Activated gamma-delta T cell (primary cell): Measurements from ENCODE around the gene HHEX.
A peak's percentile ranks its signal among the peaks of the same experiment; 100 is the strongest.

Experiments
- DNase-seq: peaks from one replicate; lab custom pipeline; 2025; lab: John Stamatoyannopoulos, UW

The HHEX gene

DNA sequence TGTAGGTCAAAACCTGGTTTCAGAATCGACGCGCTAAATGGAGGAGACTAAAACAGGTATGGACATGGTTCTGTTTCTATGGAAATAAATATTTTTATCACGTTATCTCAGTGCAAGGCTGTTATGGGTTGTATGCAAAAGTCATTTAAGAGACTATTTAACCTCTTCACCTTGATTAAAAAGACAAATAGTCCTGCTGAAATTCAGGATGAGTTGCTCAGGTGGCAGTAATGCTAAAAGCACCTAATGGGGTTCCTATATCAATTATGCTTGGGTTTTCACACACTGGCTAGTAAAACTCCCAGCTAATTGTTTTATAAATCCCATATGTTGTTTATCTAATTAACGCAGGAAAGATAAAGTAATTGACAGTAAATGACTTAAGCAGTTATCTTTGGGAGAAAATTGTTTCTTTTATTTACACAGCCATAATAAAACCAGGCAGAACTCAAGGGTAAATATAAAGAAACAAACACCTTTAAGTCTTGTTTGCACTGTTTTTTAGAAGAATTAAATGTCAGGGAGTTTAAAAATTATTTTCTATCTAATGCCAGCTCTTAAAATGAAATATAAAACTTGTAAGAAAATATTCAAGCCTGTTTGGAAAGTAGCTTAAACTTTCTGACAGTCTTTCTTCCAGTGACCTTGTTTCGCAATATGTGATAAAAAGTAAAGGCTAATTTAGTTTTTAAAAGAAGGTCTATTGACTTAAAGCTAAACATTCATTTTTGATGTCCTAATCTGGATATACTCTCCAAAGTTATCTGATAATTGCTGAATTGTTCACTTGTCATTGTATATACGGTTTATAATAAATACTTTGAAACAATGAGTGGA is 3.2 kb downstream of the HHEX start:
- no peak for DNase-seq

DNA sequence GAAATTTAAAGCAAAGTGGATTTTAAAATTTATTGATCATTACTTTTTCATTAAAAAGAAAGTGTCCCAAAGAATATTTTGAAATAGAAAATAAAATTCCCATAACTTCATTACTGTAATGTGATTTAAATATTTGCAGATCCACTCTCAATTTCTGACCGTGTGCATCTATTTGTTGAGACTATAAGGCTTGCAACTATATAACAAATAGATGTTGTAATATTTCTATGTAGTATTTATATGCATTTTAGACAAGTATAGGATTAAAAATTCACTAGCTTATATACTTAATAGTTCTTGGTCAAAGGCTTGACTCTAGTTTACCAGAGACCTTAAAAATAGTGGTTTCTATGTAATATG is 3.8 kb downstream of the HHEX start:
- DNase-seq: no peak

DNA sequence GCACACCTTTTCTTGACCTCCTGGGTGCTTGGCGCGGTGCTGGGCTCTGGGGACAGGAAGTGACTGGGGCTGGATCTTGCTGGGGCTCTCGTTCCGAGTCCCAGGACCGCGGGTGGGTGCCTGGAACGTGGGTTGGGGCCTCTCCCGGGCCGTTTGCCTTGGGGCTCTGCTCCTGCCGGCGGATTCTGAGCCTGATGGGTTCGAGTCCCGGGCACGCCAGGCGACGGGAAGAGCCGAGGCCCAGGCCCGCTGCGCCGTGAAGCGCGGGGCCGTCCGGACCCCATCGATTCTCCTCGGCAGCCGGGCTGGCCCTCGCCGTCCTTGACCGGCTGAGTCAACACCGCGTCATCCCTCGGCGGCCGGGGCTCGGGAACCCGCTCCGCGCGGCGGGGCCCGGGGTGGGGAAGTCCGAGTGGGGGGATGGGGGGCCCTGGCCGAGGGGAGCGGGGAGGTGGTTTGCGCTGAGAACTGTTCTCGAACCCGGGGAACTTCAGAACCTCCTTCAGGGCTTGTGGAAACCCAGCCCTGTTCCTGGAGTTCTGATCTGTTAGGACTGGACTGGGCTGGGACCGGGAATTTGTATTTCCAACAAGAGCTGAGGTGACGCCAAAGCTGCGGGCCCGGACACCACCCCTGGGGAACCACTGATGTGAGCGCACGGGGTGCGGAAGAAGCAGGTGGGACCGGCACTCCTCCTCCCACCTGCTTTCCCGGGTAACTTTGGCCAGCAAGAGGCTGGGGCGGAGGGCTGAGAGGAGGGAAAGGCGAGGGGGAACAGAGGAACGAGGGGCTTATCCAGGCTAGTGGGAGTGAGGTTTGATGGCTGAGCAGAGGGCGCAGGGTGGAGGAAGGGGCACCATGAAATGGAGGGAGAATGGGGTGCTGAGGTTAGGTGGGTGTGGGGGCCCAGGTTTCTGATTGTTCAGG is 6.2 kb downstream of the HHEX start:
- no peak for DNase-seq

DNA sequence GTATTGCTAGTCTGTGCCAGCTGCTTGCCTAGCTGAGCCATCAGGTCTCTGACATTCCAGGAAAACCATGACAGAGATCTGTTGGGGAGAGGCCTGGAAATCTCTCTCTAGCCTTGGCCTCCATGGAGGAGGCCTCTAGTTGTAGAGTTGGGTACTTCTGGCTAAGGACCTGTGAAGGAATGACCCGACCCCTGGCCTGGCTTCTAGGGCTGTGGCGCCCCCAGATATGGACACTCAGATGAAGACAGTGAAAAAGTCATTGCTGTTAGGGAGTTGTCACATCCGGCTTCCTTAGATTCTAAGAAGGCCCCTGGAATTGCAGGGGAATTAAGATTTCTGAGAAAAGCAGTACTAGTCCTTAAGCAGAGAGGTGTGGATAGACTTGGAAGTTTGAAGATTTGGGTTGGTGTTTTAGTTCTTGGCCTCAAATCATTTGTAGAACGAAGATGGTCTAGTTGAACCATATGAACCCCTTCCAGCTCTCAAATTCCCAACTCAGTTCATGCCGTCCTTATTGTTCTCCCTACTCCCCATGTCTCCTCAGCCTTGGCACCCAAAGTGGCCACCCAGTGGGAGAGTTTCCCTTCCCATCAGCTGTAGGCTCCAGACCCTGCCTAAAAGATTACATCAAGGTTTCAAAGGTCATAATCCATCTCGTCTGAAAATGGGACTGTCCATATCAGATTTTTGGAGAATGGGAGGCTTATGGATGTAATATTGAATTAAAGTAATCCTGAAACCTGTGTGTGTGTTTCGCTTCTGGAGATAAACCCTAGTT is 7.0 kb downstream of the HHEX start:
- DNase-seq: no peak

DNA sequence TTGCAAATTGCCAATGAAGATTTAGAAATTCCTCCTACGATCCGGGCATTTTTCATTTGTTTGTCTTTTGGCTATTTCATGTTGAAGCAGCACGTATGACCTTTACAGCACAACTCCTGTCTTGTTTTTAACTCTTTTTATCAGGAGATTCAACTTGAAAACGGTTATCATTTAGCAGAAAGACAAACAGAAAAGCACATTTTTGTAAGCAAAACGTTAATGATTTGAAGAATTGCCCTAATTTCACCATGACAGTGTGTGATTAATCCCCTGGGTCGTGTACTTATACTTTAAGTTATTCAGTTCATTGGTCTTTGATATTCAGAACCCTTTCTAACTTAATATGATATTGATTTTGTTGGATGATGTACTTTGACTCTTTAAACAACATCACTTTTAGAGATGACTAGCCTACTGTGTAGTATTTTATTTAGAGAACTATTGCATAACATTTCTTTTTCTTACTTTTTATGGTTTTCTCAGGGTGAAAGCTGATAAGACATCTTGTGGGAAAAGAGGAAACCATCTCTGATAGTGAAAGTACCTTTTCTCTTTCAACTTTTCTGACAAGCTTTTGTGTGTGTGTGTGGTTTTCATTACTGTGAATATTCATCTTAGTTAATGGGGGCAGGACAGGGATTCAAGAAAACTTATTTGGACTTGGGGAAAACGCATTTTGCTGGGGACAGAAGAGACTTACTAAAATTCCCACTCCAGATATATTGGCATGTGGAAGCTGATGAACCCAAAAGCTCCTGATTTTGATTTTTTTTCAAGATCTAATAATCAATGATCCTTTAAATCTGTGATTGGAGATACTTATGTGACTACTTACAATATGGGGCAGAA is 8.1 kb downstream of the HHEX start:
- no peak for DNase-seq

DNA sequence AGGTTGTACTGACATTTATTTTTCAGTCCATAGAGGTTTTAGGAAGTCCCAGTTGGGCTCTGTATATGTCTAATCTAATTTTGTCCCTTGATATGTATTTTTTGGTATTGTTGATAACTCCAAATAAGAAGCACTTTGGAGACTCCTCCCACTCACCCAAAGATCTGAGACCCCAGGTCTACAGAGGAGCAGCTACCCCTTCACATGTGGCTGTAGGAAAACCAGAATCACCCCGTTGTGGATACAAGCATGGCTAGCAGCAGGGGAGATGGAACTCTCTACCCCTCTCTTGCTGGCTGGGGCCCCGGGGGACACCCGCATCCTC is 9.4 kb downstream of the HHEX start:
- DNase-seq: no peak

DNA sequence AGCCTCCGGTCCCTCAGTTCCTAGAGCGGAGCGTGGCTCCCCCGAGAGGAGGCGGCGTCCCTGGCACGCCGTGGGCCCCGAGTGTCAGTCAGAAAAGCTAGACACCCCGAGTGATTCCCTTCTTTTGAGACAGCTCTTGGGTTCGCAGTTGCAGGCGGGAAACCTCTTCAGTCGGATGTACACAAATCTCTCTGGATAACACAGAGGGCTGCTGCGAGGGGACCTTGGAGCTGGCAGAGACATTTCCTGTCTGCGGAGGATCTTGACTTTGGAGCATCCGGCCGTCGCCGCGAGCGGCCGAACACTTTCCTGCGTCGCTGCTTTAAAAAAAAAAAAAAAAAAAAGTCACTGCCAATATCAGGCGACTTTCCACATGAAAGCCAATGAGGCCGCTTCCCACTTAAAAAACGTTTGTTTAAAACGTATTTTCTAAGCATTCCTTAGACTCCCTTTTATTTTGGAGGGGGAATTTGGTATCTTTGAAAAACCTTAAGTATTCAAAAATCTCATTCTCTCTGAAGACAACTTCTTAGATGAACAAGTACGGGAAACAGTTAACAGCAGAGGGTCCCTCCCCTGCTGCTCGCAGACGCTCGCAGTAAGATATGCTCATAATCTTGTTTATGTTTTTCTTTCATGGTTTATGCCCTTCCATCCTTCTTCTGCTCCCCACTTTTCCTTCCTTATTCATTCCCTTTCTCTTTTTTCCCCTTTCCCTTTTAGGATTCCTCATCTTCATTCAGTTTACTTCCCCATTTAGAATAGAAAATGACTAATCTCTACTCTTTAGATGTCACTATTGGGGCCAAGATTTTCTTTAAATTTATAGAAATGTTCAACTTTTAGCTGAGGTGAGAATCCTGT is 10.0 kb downstream of the HHEX start:
- peak; percentile 17 for DNase-seq

DNA sequence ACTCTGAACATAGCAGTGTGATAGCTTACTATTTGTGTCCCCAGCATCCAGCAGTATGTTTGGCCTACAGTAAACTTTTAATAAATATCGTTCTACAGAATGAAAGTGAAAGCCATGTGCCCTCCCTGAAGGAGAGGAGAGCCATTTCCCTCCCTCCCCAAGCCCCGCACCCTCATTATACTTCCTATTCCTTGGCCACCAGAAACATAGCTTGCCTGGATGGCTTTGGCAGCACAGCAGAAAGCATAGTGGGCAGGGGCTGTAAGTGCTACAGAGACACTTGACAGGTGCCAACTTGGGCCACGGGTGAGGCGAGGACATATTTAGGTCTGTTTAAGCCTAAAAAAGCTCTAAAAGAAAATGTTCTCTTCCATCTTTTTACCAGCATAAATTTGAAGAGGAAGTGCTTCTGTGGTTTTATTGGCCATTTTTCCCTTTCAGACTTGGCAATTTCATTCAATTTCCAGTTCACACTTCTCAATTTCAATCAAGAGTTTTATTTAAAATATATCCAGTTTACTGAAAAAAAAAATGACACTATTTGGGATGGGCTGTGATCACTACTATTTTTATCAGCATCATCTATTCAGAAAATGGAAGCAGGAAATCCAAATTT is 12.7 kb downstream of the HHEX start:
- no peak for DNase-seq

DNA sequence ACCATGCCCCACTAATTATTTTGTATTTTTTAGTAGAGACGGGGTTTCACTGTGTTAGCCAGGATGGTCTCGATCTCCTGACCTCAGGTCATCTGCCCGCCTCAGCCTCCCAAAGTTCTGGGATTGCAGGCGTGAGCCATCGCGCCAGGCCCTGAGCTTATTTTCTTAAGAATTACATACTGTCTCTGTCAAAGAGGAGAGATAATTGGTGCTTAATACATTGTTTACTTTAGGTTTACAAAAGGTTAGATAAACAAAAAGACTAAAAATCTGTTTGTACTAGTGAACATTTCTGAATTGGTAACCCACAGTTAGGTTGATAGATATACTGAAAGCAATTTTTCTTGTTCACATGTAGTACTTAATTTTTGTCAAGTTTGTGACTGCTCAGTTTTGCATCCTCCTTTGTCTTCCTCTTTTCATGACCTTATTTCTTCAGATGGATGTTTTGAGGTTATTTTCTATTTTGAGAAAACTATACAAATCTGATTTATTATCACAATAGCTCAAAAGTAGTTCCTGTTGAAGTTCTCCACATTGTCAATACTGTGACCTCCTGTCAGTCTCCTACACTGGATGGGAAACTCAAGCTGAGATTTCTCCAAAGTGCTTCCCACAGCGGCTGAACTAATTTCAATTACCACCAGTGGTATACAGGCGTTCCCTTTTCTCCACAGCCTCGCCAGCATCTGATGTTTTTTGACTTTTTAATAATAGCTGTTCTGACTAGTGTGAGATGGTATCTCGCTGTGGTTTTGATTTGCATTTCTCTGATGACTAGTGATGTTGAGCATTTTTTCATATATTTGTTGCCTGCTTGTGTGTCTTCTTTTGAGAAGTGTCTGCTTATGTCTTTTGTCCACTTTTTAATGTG is 22.5 kb downstream of the HHEX start:
- no peak for DNase-seq

DNA sequence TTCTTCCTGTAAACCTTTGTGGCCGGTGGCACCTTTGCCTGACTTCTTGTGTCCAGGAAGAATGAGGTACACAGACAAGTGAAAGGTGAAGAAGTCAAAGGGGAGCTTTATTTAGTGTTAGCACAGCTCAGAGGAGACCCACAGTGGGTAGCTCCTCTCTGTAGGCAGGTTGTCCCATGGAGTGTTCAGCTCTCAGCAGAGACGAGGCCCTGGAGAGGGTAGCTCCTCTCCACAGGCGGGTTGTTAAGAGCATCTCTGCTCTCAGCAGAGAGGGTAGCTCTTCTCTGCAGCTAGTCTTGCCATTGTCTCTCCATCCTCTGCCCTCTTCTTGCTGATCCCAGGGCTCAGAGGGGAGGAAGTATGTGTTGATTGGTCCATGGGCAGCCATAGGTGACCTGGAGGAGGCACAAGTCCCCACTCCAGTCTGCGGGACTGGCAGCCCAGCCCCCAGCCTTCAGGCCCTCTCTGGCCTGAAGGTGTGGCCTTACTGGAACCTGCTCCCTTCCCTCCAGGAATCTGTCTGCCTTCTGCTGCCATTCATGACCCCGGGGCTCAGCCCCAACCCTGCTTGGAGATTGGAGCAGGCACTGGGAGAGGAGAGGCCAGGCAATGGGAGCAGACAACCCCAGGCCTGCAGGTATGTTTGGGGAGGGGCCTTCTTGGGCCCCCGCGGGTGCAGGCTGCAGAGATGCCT is 24.5 kb downstream of the HHEX start:
- DNase-seq: no peak

DNA sequence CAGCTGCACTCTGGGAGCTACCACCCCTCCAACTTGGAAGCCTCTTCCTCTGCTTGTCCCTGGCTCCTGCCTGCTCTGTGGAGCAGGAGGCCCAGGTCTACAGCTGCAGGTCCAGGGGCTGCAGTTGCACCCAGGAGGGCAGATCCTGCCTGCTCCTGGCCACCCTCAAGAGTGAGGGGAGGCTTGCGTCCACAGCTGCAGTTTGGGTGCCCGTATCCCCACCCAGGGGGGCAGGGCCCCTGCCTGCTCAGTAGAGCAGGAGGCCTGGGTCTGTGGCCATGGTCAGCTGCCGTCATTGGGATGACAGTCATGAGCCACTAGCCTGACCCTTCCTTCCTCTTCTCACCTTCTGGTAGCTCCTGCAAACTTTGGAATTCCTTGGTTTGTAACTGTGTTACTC is 25.1 kb downstream of the HHEX start:
- DNase-seq: no peak

DNA sequence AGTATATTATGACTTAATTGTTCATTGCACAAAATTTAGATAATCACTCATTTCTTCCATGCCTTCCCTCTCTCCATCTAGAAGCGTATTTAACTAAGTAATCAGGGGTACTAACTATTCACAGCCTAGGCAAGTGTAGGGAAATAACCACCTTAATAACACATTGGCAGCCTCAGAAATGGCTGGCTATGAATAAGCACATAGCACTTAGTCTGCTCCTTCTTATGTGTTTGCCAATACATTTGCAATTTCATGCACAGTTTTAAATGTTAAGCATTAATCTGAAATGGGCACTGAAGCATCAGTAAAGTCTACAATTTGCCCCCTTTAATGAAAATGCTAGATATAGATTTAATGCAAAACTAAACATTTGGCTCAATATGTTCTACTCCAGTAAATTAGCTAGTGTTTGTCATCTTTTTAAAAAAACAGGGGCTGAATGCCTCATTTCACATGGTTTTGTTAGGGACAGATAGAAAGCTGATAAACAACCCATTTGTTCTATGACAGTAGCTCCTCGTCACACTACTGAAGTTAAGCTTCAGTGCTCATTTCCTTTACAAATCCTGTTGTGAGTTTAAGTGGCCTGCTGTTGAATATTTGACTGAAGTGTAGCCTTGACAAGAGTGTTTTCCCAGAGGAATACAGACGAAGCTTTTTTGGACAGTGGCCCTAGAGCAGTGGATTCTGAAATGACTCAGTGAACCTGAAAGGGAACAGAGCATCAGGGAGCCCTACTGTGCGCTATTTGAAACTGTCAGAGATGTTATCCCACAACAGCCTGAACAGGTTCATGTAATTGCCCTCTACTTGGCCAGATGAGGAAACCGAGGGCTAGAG is 30.5 kb downstream of the HHEX start:
- no peak for DNase-seq

DNA sequence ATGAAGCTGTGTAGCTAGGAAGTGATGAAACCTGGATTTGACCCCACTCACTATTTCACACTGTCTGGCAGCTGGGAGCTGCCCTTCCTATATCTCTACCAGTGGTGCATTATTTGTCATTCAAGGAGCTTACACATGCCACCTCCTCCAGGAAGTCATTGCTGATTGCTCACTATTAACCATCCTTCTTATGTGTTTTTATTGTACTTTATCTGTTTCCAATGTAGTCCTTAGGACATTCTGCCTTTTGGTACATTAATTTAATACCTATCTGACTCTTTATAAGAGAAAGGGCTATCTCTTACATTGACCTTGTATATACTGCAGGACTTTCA is 31.0 kb downstream of the HHEX start:
- no peak for DNase-seq

DNA sequence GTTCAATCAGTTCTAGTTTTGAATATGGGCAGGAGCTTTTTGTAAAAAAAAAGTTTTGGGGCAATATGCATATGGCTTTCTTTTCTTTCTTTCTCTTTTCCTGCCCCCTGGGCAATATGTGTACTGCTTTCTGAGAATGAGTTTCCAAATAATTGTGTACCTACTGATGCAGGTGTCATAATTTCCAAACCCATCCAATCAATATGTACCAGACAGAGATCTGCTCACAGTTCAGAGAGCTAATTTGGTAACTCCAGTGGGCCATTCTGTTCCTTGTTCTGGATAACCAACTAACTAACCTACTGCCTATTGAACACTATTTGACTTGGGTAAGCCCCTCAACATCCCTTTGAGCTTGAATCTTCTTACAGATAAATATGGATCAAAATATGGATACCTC is 32.6 kb downstream of the HHEX start:
- no peak for DNase-seq

DNA sequence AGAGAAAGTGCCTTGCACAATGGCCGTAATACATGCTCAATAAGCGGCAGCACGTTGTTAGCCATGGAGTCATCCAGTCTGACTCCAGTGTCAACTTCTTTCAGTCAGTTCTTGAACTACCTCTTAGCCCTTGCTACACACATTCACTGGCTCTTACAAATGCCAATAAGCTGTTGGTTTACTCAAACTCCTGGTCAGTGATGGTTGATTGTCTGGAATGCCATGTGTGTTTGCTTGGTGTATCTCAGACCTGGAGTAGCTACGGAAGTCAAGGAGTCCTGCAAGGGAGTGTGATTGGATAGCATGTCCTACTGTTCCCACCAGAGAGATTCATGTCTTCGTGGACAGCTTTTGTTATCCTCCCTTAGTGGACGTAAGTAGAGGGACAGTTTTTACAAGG is 37.4 kb downstream of the HHEX start:
- DNase-seq: no peak

DNA sequence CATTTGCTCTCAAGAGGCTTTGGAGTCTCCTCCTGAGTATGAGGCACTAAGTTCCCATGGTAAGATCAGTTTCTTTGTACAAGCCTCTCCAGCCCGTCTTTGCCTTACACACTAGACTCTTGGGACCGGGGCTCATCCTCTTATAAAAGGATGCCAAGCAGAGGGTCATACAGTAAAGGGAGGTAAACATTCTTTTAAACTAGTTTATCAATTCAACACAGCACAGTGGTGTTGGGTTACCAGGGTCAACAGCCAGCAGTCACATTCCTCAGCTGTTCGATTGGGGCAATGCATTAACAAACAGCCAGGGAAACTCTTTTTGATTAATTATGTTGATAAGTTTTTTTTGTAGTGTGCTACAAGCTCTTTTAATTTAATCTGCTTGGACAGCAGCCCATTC is 37.8 kb downstream of the HHEX start:
- no peak for DNase-seq

DNA sequence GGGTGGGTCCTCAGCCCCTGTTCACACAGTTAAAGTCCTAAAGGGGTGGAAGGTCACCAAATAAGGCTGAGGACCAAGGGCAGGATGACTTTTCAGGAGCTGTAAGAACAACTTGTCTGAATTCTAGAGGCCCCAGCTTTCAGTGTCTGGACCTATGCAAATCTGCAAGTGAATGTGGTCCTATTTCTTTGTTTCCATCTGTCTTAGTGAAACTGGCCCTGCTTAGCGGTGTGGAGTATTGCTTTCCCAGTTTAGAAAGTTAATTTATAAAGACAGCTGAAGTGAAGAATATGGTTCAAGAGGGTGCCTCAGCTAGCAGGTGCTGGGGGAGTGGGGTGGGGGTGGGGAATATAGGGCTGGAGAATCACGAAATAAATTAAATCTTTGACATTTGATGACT is 40.1 kb downstream of the HHEX start:
- no peak for DNase-seq

DNA sequence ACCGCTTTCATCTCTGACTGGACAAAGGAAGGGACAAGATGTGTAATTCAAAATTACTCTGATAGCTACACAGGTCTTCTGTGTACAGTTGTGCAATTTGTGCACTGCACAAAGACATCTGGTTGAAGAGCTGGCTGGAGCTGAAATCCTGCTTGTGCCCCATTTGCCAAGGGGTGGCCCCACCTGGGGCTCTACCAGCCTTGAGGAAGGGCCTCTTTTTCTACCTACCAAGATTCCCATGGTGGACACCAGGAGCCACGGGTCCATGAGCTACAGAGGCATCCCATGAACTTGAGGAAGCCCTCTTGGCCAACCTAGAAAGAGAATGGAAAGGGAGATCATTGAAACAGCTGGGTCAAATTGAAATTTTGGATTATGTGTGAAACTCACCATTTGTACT is 43.2 kb downstream of the HHEX start:
- DNase-seq: no peak
